ENCODE results near the gene PTPRT.

PTPRT gene

DNA sequence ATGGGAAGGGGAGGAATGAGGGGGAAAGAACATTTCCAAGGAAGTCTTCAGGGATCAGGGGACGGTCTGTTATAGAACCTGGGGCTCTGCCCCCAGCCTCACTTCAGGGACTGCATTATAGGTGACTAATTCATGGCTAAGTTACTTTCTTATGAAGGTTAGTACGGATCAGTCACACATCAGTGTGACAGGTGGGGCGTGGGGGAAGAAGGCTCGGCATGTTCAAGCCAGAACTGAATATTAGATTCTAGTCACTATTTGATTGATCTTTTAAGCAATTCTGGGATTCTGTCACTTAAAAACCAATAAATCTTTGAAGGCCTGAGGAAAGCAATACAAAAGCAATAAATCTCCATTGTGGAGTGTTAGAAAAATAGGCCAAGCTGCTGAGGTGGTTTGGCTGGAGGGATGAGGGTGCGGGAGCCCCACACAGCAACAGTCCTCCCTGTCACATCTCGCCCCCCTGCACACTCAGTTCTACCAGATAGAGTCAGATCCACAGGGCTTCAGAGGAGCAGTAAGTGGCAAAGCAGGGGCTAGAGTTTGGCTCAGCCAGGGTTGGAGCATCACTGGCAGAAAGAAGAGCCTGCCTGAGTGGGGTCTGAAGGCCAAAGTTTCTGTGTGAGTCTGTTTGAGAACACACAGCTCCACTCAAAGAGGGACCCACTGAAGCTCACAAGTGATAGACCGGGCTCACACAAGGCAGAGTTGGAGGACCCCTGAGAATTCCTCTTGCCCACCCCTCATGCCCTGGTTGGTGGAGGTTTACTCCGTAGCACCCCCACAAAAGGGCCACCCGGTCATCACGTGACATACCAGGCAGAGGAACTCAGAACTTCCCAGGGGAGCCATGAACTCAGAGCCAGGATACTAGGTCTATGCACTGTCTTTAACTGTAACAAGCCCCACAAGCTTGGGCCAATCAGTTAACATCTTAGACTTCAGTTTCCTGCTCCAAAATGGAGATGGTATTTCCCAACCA is 843.2 kb downstream of the PTPRT start:
- no peak for DNase-seq

DNA sequence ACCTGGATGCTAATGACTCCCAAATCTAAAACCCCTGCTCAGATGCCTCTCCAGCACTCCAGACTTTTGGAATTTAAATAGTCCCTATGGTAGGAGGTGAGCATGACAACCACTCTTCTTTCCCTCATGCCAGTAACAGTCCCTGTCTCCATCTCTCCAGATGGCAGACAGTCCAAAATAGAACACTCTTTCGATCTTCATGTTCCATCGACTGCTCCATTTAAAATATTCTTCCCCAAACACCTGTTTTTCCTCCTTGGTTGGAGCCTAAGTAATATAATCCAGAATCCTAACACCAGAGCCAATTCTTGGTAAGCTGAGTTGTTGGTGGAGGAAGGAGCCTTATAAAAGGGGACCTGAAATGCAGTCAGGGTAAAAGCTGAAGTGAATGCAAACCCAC is 848.1 kb downstream of the PTPRT start:
- no peak for DNase-seq

DNA sequence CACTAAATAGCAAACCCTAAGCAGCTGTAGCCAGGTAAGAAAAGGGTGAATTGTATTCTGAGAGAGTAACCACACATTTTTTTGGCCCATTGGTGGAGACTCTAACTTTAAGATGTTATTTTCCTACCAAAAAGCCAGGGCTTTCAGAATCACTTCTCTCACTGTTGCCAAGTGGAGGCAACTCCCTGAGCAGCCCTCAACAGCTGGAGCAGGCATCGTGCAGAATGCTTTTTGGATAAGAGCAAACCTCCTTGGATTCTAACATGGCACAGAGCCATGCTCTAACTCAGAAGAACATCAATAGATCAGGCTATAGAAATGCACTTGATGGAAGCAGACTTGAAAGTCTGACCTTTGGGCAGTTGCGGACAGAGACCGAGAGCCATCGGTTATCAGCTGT is 849.3 kb downstream of the PTPRT start:
- no peak for DNase-seq

DNA sequence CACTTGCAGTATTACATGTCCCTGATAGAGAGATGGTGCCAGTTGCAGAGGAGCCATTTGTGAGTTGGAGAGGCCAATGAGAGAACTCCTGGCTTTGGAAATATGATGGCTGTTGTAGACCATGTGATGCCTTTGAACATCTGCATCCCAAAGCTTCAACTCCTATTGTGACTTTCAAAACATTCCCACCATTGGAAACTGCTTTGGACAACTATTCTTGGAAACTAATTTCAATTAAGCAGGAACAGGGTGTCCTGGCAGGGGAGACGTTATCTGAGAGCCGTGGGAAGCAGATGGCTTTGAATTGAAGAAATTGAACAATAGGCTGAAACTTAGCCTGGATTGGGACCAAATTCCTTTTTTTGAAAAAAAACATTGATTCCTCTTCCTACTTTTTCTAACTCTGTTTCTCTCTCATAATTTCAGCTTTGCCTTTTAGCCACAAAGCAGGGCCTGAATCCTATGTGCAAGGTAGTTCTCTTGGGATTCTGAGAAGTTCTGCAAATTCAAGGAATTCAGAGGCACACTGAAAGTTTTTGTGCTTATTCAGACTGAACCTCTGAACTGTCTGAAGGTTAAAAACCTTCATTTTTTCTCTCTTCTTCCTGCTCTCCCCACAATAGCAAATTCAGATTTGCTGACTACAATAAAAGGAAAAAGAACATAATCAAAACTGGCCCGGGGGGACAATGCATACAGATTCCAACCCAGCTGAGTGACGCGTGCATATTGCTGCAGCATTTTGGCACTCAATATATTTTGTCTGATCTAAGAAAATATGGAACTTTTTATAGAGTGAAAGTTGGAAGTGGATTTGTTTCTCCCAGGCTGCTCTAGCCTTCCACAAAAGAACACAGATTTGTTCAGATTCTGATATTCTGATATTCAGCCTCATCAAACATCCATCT is 851.2 kb downstream of the PTPRT start:
- no peak for DNase-seq

DNA sequence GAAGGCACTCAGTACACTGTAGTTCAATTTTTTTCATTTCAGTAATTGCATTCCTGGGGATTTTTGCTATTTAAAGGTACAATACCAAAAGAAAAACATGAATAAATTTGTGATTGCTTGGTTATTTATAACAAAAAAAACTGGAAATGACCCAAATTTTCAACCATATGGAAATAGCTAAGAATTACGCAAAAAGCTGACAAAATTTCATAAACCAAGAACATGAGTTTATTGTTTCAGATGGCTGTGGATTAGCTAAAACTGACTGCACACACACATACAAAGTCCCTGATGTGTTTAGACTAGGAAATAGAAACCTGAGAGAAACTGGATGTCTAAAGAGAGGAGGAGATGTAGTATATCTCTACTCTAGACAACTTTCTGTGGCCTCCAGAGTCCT is 853.1 kb downstream of the PTPRT start:
- no peak for DNase-seq

DNA sequence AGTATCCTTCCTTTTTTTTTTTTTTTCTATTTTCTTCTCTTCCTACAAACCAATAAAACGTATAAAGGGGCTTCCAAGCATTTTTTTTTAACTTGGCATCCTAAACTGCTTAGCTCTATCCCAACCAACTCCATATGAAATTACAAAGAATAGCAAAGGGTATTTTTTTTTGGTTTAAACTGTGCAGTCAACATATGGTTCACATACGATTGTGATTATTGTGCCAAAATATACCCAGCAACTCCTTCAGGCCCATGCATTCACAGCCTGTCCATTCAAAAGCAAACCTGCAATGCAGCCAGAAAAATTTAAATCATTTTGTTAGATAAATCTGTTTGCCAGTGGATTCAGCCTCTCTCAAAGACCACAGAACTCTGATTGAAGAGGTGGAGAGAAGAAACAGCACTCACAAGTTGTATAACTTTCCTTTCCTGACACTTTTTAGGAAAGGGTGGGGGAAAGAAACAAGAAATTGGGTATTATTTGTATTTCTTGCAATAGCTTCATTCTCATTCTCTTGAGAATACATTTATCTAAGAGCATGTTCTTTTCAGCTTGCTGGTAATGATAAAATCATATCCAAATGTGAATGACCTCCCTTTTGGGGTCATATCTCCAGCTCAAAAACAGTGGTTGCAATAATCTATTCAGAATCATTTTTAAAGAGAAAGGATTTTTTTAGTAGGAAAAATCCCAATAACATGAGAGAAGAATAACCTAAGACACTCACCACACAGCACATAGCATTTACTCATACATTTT is 870.3 kb downstream of the PTPRT start:
- DNase-seq: no peak

DNA sequence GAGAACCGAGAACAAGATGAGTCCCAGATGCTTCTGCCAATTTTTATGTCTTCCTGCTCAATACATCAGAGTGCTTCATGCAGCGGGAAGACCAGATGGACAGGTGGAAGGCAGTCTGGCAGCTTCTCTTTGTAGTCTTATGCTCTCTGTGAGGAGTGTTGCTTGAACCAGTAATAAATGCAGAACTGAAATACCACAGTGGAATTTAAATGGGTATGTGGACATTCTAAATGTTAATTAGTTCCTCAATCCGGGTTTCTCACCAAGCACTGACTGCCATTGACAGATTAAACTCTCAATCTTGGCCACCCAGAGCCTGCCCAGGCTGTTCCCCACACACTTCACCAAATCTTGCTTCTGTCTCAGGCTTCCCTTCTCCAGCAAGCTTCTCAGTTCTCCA is 876.0 kb downstream of the PTPRT start:
- DNase-seq: no peak

DNA sequence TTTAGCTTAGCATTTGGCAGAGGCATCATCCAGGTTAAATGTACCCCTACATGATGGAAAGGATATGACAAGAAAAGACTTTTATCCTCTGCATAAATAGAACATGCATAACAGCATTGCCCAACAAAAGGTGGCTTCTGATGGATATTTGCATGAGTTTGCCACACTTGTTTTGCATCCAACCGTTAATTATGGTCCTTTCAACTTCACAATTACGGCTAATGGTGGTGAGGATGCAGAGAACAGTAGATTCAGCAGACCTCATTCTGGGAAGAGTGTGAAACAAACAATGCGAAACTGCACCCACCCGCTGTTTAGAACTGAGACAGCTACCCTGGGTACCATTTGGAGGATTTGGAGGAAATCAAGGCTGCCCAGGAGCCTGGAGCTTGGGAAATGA is 880.7 kb downstream of the PTPRT start:
- no peak for DNase-seq

DNA sequence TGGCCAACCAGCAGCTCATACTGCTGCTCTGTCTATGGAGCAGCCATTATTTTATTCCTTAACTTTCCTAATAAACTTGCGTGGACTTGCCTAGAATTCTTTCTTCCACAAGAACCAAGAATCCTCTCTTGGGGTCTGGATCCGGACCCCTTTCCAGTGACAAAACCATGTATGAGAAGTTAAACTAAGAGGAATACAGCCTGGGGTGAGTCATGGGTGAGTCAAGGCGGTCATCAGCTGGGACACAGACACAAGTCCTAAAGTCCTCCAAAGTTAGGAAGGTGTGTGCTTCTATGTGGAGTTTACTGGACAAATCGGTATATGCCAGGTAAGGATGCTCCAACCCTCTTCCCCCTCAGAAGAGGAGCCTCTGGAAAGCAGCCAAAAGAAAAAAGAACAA is 881.5 kb downstream of the PTPRT start:
- no peak for DNase-seq

DNA sequence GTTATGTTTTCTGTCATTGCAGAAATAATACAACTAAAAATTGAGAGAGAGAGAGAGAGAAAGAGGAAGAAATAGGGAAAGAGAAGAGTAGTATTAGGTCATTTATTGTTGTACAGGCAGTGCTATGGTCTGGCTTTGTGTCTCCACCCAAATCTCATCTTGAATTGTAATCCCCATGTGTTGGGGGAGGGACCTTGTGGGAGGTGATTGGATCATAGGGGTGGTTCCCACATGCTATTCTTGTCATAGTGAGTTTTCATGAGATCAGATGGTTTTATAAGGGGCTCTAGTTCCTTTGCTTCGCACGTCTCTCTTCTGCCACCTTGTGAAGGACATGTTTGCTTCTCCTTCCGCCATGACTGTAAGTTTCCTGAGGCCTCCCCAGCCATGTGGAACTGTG is 894.1 kb downstream of the PTPRT start:
- DNase-seq: no peak

DNA sequence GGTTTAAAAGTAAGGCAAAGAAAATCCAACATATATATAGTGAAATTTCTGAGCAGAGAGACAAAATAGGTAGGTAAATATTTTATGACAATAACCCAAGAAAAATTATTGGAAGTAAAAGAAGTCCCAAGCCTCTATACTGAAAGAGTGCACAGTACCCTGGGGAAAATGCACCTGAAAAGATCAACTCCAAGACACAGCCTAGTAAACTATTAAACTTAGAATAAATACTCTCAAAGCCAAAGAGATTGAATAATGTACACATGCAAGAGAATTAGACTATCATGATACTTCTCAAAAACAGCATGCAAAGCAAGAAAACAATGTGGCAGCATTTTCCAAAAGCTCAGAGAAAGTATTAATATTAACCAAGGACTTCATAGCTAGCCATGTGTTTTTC is 894.7 kb downstream of the PTPRT start:
- DNase-seq: no peak

DNA sequence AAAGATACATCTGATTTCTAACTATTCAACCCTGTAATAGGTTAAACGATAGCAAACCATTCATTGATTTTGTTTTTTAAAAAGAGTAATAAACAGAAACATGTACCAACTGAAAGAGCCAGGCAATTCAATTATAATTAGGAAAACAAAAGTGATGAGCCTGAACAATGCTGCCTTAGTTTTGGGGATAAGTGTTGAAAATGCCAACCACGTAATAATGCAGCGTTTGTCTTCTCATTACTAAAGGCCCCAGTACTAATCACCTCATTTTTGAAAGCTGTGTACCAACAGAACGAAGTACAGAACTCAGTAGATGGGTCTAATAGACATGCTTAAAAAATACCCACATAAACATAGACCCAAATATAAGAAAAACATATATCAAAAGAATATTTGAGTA is 907.9 kb downstream of the PTPRT start:
- DNase-seq: no peak

DNA sequence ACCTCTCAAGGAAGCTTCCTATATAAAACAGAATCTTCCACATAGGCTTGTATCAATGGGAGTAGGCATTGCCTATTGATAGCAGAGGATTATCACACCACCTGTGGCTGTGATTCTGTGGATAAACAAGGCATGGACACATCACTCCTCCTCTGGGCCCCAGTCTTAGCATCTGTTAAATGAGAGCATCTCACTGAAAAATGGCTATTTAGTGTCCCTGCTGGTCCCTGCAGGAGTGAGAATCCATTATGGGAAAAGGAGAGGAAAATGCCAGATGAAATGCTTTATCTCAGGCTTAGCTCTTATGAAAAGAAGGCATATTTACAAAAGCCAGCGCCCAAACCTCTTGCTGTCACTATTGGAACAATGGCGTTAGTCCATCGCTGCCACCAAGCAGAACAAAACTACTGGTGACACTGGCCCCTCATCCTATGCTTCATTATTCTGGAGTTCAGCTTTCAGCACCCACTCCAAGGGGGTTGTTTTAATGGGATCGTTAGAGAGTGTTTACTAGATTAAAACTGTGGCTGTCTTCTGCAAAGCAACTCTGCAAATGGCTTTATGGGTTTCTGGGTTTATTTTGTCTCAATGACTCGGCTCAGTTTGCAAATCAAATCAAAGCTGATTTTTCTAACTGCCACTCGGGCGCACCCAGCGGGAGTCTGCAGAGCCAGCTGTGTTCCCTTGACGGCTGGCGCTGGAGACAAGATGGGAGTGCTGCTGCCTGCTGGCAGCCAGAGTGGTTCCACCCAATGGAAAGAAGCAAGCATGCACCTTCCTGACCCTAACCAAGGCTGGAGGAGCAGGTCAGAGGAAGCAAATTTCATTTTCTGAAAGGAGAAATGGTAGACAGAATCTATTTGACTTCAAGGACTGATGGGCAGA is 912.7 kb downstream of the PTPRT start:
- no peak for DNase-seq

DNA sequence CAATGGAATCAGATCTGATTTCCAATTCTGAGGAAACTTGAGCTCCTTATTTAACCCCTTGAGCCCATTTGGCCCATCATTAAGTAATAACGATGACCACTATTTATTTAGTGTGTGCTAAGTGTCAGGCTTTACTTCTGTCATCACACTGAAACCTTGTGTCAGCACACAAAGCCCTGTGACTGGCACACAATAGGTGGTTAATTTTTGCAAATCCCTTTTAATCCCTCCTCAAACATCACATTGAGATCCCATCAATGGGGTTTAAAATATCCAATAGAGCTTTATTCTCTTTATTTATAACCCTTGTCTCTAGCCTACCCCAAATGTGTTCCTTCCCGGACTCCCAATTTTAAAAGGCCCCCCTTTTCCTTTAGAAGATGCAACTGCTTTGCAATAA is 914.7 kb downstream of the PTPRT start:
- DNase-seq: no peak

DNA sequence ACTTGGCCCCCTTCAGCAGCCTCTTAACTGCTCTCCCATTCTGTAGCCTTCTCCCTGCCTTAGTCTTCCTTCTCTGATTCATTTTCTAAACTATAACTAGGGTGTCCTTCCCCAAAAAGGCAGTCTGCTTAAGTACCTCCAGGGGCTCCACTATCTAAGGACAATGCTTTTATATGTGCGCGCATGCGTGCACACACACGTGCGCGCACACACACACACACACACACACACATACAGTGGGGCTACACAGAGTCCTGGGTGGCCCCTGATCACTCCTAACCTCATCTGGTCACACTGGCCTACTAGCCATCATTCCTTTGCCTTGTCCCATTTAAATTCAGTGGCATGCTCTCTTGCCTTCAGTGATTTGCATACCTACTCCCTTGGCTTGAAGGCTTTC is 917.2 kb downstream of the PTPRT start:
- DNase-seq: no peak

DNA sequence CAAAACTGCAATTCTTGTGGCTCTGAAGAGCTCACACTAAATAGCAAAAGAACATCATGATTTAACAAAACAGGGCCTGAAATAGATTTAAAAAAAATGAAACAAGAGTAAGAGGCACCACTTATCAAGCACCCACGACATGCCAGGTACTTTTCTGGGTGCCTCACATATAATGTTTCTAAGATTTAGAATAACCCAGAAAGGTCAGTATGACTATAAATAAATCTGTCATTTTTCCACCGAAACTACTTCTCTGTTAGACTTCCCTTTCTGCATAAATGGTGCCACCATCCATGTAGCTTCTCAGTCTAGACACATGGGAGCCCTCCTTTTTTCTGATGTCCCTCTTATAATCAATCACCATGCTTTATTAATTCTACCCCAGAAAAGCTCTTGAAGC is 919.2 kb downstream of the PTPRT start:
- DNase-seq: no peak

DNA sequence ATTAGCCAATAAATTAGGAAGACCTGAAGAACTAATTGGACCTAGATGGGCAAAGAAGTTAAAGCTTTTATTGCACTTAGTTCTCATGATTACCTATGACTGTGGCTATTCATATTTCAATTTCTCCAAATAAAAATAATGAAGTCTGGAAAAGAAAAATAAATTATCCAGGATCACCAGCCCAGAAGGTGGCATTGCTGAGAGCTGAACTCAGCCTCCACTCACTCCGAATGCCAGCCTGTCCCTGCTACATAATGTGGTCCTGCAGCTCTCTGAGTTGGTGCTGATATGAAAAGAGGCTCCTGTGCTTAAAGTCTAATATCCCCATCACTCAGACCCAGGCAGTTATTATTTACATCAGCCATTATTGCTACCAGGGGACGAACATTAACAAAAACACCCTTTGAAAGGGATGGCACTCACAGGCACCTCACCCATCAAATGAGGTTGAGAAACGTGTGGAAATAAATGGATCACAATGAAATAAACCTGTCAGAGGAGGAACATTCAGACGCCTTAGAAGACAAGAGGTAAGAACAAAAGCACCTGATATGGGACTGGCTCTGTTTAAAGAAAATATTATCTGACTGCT is 921.8 kb downstream of the PTPRT start:
- no peak for DNase-seq

DNA sequence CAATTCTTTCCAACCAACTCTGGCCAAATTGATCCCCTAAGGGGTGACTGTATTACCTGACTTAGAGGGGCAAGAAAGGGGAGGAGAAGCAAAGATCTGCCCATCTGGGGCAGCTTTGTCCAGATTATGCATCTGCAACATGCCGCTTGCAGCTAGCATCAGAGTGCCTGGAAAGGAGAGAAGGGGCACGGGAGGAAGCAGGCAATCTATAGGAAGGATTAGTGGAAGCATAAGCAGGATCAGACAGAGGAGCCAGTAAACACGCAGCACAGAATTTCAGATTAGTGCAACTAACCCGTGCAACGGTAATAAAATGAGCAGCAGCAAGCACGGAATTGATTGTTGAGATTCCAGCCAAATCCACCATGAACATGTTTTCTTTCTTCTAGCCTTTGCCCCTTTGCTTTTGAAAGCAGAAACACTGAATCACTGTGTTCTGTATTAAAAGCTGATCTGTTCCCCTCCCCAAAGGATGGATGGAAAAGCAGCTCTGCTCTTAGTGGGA is 927.9 kb downstream of the PTPRT start:
- DNase-seq: no peak

DNA sequence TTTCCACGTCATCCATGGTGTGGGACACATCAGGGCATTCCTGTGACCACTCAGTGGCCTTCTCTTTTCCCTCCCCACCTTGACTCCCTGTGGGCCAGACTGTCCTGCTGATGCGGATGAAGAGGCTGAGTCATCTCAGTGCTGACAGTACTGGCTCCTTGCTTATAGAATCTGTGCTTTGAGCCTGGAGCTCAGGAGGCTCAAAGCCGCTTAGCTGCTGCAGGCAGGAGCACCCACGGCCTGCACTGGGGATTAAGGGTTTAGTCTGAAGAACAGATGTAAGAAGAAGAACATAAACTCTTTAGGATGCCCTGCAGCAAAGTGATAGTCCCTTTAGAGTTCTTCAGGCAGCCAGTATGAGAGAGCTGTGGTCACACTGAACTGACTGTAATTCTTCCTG is 929.5 kb downstream of the PTPRT start:
- DNase-seq: no peak

DNA sequence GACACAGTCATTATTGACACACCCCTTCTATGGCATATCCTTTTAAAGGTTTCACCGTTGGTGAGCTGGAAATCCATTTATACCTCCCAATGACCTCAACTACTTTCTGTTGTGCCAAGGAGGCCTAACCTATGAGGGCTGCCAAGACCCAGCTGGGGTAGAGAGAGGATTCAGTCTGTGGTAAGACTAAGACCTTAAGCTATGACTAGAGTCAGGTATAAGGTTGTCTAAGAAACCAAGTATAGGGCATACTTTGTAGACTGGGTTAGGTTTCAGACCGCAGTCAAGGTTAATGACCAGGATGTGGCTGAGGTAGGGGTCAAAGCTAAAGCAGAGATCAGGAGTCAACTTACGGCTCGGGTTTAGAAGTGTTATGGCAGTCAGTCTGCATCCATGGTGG is 930.3 kb downstream of the PTPRT start:
- DNase-seq: no peak

DNA sequence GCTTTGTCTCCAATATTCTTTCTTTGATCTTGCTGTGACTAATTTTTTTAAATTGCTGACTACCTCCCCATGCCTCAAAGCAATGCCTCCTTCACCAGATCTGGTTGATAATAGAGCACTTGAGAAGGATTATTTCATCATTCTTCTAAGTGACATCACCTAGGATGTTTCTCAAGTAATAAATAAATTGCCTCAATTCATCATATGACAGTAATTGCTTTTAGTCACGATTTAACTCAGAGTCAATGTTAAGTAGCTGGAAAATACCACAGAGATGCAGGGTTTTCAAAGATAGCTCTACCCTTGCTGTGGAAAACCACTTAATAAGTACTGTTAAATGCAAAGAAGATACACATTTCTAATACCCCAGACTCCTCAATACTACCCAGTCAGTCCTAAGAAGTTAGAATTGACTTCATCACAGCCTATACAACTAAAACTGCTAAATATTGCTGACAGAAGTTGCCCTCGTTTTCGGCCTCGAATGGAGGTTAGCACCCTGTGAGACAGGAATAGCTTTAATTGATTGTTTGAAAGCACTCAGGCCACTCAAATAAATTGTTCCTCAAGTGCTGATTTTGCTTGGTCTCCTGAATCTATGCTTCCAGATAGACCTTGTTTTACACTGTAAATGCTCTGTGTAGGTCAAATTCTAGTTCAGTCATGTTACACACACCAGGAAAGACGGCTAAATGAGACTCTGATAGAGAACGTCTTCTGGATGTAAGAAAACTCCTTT is 931.0 kb downstream of the PTPRT start:
- no peak for DNase-seq
